ENCODE results near the gene UBE3D.

Gene UBE3D

DNA sequence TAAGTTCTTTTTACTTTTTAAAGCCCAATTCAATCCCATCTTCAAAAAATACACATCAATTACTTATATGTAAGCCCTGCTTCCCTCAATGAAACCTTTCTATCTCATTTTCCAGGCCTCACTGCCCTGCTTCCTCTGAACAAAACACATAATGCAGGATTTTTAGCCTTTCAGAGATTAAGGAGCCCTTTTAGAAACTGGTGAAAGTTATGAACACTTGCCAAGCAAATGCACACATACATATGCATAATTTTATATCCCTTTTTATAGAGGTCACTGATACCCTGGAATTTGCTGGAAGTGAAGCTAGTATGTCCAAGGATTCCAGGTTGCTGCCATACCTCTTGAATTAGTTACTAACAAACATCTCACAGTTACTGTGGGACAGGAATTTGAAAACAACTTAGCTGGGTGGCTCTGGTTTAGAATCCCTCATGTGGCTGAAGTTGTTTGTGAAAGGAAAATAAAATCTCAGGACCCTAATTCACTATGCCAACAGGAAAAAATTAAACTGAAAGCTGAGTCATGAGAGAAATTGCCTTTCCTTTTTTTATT is 75.8 kb downstream of the UBE3D start:
- no peak overlapping the region for H3K4me3 ChIP-seq (ENCODE audit: low read length)
- H3K9me2 ChIP-seq (replicated peaks; ENCODE audit: control insufficient read depth, low read length) = no peaks in the 10 kb centered on the region
- TF ChIP-seq, protein P1, sequence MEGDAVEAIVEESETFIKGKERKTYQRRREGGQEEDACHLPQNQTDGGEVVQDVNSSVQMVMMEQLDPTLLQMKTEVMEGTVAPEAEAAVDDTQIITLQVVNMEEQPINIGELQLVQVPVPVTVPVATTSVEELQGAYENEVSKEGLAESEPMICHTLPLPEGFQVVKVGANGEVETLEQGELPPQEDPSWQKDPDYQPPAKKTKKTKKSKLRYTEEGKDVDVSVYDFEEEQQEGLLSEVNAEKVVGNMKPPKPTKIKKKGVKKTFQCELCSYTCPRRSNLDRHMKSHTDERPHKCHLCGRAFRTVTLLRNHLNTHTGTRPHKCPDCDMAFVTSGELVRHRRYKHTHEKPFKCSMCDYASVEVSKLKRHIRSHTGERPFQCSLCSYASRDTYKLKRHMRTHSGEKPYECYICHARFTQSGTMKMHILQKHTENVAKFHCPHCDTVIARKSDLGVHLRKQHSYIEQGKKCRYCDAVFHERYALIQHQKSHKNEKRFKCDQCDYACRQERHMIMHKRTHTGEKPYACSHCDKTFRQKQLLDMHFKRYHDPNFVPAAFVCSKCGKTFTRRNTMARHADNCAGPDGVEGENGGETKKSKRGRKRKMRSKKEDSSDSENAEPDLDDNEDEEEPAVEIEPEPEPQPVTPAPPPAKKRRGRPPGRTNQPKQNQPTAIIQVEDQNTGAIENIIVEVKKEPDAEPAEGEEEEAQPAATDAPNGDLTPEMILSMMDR (IDR thresholded peaks at IDR 0.05; ENCODE audit: low read depth, low read length, poor library complexity, severe bottlenecking) = no peak
- no peak for TF ChIP-seq EZH2phosphoT487 (IDR thresholded peaks at IDR 0.05; ENCODE audit: borderline replicate concordance, low read length)
- H3K27me3 ChIP-seq (ENCODE audit: control insufficient read depth, low read length) = no peaks in the 10 kb centered on the region
- H3K27ac ChIP-seq (ENCODE audit: low read depth, low read length) = no peak overlapping the region
- H3K9me3 ChIP-seq (ENCODE audit: control insufficient read depth, insufficient read depth, low read length) = no peaks in the 10 kb centered on the region
- H3K79me2 ChIP-seq (ENCODE audit: control insufficient read depth, low read length) = no peaks in the 10 kb centered on the region
- H3K36me3 ChIP-seq (ENCODE audit: control insufficient read depth, low read length) = no peaks in the 10 kb centered on the region
- H3F3A ChIP-seq (ENCODE audit: control insufficient read depth, insufficient read depth) = no peaks in the 10 kb centered on the region
- no peaks in the 10 kb centered on the region for H3K4me1 ChIP-seq (ENCODE audit: control insufficient read depth, low read length)
- H4K20me1 ChIP-seq (ENCODE audit: control insufficient read depth, insufficient read depth, low read depth, low read length) = no peaks in the 10 kb centered on the region
- H3K4me2 ChIP-seq (ENCODE audit: low read length) = no peak overlapping the region

GRCh38 chr6:82988930-82989351 is 76.7 kb downstream of the UBE3D start:
- H3K4me2 ChIP-seq (ENCODE audit: low read length) = no peak overlapping the region
- H3K27me3 ChIP-seq (ENCODE audit: control insufficient read depth, low read length) = no peaks in the 10 kb centered on the region
- no peaks in the 10 kb centered on the region for H3K9me2 ChIP-seq (replicated peaks; ENCODE audit: control insufficient read depth, low read length)
- H3K27ac ChIP-seq (ENCODE audit: low read depth, low read length) = no peak overlapping the region
- H4K20me1 ChIP-seq (ENCODE audit: control insufficient read depth, insufficient read depth, low read depth, low read length) = no peaks in the 10 kb centered on the region
- H3F3A ChIP-seq (ENCODE audit: control insufficient read depth, insufficient read depth) = no peaks in the 10 kb centered on the region
- TF ChIP-seq, protein P1 (IDR thresholded peaks at IDR 0.05; ENCODE audit: low read depth, low read length, poor library complexity, severe bottlenecking) = no peak
- no peak for TF ChIP-seq EZH2phosphoT487 (IDR thresholded peaks at IDR 0.05; ENCODE audit: borderline replicate concordance, low read length)
- H3K9me3 ChIP-seq (ENCODE audit: control insufficient read depth, insufficient read depth, low read length) = no peaks in the 10 kb centered on the region
- H3K79me2 ChIP-seq (ENCODE audit: control insufficient read depth, low read length) = no peaks in the 10 kb centered on the region
- no peak overlapping the region for H3K4me3 ChIP-seq (ENCODE audit: low read length)
- no peaks in the 10 kb centered on the region for H3K36me3 ChIP-seq (ENCODE audit: control insufficient read depth, low read length)
- no peaks in the 10 kb centered on the region for H3K4me1 ChIP-seq (ENCODE audit: control insufficient read depth, low read length)

DNA sequence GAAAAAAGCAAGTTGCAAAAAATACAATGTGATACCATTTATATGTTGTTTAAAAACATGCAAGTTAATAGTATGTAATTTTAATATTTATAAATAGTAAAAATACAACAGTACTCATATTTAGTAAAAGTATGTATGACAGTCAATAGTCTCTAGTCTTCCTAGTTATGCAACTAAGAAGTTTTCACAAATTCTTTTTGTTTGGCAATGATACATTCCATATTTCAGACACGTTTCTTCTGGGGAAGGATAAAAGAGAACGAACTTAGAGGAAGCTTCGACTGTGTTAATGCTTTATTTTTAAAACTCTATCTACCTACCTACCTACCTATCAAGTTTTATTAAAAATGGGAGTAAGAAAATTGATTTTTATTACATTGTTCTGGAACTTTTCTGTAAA is 77.7 kb downstream of the UBE3D start:
- Histone ChIP-seq H3K9me3 (ENCODE audit: control insufficient read depth, insufficient read depth, low read length) (no peaks in the 10 kb centered on the region), H3K36me3 (ENCODE audit: control insufficient read depth, low read length) (no peaks in the 10 kb centered on the region), H3K27ac (ENCODE audit: low read depth, low read length) (no peak overlapping the region), H3K9me2 (replicated peaks; ENCODE audit: control insufficient read depth, low read length) (no peaks in the 10 kb centered on the region), H3K4me3 (ENCODE audit: low read length) (no peak overlapping the region), H3K4me2 (ENCODE audit: low read length) (no peak overlapping the region), H3F3A (ENCODE audit: control insufficient read depth, insufficient read depth) (no peaks in the 10 kb centered on the region), H3K4me1 (ENCODE audit: control insufficient read depth, low read length) (no peaks in the 10 kb centered on the region), H3K79me2 (ENCODE audit: control insufficient read depth, low read length) (no peaks in the 10 kb centered on the region), H3K27me3 (ENCODE audit: control insufficient read depth, low read length) (no peaks in the 10 kb centered on the region), H4K20me1 (ENCODE audit: control insufficient read depth, insufficient read depth, low read depth, low read length) (no peaks in the 10 kb centered on the region)
- no peak for TF ChIP-seq EZH2phosphoT487 (IDR thresholded peaks at IDR 0.05; ENCODE audit: borderline replicate concordance, low read length)
- TF ChIP-seq, protein P1 (IDR thresholded peaks at IDR 0.05; ENCODE audit: low read depth, low read length, poor library complexity, severe bottlenecking) = no peak
